Measurements from ENCODE around the gene BNIPL.

GRCh38 chr1:151056149-151056548 lies 19.8 kb downstream of the BNIPL start:
- TF ChIP-seq CTCF (IDR thresholded peaks at IDR 0.05; ENCODE audit: insufficient read depth, low read length) (no peak), REST (IDR thresholded peaks at IDR 0.05; ENCODE audit: insufficient replicate concordance, low read depth) (no peak), GABPA (IDR thresholded peaks at IDR 0.05; ENCODE audit: low read depth) (no peak), POLR2AphosphoS5 (IDR thresholded peaks at IDR 0.05; ENCODE audit: low read depth) (no peak)

Data from HL-60 (cell line).